CD4-positive, alpha-beta T cell treated with Interleukin-10 for 1 hour (primary cell): Measurements from ENCODE around the gene ATG14.
"Not testable (repeated sequence)": the region's sequence is repeated elsewhere in the genome, so short reads cannot be mapped to it uniquely, and the experiment has no call there.

ENCODE experiments used
- DNase-seq: peaks from one replicate; pipeline ENCODE4 v3.0.0-alpha.2; 2020

The ATG14 gene, protein sequence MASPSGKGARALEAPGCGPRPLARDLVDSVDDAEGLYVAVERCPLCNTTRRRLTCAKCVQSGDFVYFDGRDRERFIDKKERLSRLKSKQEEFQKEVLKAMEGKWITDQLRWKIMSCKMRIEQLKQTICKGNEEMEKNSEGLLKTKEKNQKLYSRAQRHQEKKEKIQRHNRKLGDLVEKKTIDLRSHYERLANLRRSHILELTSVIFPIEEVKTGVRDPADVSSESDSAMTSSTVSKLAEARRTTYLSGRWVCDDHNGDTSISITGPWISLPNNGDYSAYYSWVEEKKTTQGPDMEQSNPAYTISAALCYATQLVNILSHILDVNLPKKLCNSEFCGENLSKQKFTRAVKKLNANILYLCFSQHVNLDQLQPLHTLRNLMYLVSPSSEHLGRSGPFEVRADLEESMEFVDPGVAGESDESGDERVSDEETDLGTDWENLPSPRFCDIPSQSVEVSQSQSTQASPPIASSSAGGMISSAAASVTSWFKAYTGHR

GRCh38 chr14:55411426-55412389, at the start of gene ATG14:
ATG14 (minus strand) TSS chr14:55411830; CDS start chr14:55411822, 8 bp downstream.
- DNase-seq: peak; percentile 78

DNA sequence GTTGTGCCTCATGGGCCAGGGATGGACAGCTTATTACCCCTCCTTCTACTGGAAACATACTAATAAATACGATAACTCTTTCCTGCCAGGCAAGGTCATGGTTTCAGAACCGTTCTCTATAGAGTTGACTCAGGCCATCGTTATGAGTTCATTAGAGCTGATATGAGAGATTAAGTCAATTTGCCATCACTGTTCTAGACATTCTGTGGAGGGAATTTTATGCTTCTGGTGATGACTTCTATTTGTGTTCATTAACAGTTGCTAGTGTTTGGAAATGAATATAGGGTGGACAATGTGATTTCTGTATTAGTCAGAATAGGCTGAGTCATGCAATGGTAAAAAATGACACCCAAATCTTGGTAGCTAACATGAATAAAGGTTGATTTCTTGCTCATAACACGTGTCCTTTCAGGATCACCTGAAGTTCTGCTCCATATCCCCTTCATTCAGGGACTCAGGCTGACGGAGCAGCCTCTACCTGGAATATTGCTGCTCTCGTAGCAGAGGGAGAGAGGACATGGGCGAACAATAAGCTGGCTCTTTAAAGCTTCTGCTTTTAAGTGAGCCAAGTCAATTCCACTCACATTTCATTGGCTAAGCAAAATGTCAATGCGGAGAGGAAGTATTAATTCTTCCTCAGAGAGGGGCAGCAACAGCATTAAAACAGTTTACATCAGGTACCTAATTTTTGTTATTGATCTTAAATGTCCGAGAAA, 47.3 kb upstream of the ATG14 start:
- DNase-seq: no peak

DNA sequence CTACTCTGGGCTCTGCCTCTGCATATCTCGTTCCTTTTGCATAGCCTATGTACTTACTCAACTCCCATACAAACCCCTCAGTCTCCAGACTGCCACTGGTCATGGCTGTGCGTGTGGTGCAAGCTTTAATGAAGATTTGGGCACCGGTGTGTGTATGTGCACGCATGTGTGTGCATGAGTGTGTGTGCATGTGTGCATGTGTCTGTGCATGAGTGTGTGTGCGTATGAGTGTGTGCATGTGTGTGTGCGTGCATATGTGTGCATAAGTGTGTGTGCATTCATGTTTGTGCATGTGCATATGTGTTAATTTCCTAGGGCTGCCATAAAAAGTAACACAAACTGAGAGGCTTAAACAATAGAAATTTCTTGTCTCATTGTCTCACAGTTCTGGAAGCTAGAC, 45.9 kb upstream of the ATG14 start:
- DNase-seq: no peak

- DNase-seq: not testable (repeated sequence)
These were observed 44.8 kb upstream of the ATG14 start for GRCh38 chr14:55456411-55456810.

GRCh38 chr14:55454264-55455002, 42.8 kb upstream of the ATG14 start:
- no peak for DNase-seq

DNA sequence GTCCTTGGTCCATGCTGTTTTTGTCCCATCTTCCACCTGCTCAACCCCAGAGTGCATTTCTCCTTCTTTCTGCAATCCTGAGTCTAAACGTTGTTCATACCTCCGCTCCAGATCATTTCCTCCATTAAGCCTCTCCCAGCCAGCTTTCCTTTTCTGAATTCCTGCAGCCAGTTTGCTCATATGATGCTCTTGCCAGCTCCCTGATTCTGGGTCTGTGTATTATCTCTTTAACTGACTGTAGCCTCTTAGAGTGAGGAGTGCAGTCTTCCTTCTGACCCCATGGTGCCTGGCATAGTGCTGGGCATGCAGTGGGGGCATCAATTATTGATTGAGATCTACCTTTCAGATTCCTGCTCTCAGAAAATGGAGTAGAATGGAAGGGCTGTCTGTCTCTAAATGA, 40.3 kb upstream of the ATG14 start:
- no peak for DNase-seq

GRCh38 chr14:55451398-55451797, 39.8 kb upstream of the ATG14 start:
- no peak for DNase-seq

- no peak for DNase-seq
These were observed 39.4 kb upstream of the ATG14 start for GRCh38 chr14:55450987-55451386.

- DNase-seq: no peak
These were observed 38.9 kb upstream of the ATG14 start for GRCh38 chr14:55450539-55450938.

DNA sequence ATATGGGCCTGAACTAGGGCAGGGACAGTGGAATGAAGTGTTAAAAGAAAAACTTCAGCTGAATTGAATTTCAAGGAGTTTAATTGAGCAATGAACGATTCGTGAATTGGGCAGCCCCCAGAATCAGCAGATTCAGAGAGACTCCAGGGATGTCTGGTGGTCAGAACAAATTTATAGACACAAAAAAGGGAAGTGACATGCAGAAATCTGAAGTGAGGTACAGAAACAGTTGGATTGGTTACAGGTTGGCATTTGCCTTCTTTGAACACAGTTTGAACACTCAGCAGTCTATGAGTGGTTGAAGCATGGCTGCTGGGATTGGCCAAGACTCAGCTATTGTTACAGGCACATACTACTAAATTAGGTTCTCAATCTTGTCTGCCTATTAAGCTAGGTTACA, 38.5 kb upstream of the ATG14 start:
- no peak for DNase-seq

DNA sequence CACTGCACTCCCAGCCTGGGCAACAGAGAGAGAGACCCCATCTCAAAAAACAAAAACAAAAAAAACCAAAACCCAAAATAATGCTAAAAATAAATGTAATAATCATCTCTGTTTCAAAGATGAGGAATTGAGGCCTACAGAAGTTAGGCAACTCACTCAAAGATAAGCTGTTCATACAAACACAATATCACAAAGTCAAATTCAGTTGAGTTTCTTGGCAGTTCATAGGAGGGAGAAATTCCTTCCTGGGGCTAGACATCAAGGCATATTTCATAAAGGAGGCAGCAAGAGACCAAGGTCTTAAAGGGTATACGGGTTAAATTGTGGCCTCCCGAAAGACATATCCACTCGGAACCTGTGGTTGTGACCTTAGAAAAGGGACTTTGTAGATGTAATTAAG, 37.5 kb upstream of the ATG14 start:
- no peak for DNase-seq

- no peak for DNase-seq
These were observed 36.5 kb upstream of the ATG14 start for GRCh38 chr14:55448141-55448614.

DNA sequence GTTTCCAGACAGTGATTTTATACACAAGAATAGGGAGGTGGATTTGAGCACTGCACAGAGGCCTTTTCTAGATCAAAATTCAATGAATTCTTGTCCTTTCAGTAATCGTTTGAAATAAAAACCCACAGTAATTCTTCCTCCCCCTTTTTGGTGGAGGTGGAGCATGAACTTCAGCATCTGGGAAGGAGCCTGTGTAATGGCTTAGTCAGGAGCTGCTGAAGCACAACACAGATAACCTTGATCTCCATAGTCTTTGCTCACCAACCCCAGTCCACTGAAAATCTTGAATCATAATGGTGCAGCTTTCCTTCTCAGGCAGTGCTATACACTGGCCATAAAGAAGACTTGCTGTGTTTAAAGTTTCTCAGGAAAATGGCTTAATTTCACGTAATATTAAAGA, 35.2 kb upstream of the ATG14 start:
- DNase-seq: no peak

DNA sequence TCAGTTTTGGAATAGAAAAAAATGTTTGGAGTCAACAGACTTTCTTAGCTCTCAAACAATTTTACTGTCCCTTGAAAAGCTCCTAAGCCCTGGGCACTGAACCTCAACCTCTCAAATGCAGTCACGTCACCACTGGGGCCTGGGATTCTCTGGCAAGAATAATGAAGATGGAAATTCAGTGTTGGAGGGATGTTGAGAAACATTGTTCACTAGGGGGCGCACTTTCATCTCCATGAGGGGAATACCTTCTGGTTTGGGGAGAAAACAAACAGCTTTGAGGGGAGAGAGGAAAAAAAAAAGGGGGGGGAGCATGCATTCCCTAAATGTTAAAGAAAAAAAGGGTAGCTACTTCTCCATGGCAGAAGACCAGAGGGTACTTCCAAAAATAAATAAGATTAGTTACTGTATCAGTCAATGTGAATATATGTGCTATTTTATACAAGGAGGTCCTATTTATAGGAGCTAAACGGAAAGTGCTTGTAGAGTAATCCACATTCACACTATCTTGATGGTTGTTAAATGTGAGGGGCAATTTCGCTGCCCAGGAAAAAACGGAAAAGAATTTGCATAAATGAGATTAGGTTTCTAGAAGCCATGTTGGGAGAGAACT, 34.6 kb upstream of the ATG14 start:
- peak; percentile 64 for DNase-seq

- DNase-seq: no peak
These were observed 29.7 kb upstream of the ATG14 start for GRCh38 chr14:55441286-55441685.

DNA sequence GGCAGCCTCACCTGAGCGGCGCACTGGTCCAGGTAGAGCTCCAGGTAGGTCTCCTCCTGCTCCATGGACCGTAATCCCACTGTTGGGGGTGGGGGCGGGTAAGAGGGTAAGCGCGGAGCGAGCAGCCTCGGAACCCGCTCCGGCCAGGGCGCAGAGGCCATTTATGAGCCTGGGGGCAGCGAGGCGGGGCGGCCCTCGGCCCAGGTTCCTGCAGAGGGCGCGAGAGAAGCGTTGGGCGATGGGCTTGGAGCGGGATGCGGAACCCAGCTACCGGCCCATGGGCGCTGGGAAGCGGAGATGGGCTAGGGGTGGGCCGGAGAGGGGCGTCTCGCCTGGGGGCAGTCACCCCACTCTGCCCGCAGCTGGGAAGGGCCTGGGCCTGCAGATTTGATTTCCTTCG, 28.8 kb upstream of the ATG14 start, which contains the start of gene TBPL2:
Gene TBPL2 (minus strand): TSS at position 232 of the 400 bp plus-strand sequence. CDS start 167 bp downstream, at position 65.
- no peak for DNase-seq

DNA sequence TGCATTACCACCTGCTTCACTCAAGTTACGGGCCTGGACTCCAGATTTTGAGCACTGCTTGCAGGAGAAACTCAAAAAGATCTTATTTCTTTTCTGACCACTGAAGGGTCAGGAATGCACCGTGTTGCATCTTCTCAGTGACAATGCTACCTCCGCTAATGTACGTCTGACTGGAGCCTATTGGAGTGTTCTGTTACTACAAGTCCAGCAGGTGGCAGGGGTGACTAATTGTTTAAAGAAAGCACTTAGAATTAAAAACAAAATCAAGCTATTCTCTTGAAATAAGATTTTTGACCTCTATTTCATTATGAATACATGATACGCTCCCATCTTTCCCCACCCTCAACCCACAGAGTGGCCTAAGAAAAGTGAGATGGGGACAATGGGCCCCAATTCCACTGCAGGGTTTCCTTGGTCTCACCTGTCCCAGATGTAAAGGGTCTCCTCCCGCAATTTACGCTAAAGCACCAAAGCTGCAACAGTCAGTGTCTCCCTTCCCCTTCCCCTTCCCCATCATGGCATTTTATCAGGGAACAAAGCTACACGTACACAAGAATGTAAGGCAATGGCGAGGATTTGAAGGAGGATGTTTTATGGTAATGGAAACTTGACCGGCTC, 26.5 kb upstream of the ATG14 start:
- peak; percentile 11 for DNase-seq

DNA sequence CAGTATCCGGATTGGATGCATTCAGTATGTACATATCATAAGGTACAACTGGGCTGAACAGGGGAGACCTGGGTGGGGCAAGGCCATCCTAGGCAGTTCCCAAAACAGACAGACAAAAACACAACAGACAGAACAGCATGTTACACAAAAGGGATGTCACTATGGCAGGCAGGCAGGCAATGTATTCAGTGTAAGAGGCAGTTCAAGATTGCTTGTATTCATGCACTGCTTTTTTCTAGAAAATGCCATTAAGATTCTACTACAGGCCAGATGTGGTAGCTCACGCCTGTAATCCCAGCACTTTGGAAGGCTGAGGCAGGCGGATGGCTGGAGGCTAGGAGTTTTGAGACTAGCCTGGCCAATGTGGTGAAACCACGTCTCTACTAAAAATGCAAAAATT, 25.3 kb upstream of the ATG14 start:
- no peak for DNase-seq

- DNase-seq: no peak
These were observed 24.9 kb upstream of the ATG14 start for GRCh38 chr14:55436519-55436918.

GRCh38 chr14:55434805-55435174, 23.2 kb upstream of the ATG14 start:
- no peak for DNase-seq
